ENCODE measurements around the gene ANKRD33. TPM values are rescaled to one million over a fixed set of nuclear protein-coding genes. Genes with fewer than 3 reads are reported as not detected.

Gene ANKRD33
- total RNA-seq, 1 donor from 2014 or later = not detected

DNA sequence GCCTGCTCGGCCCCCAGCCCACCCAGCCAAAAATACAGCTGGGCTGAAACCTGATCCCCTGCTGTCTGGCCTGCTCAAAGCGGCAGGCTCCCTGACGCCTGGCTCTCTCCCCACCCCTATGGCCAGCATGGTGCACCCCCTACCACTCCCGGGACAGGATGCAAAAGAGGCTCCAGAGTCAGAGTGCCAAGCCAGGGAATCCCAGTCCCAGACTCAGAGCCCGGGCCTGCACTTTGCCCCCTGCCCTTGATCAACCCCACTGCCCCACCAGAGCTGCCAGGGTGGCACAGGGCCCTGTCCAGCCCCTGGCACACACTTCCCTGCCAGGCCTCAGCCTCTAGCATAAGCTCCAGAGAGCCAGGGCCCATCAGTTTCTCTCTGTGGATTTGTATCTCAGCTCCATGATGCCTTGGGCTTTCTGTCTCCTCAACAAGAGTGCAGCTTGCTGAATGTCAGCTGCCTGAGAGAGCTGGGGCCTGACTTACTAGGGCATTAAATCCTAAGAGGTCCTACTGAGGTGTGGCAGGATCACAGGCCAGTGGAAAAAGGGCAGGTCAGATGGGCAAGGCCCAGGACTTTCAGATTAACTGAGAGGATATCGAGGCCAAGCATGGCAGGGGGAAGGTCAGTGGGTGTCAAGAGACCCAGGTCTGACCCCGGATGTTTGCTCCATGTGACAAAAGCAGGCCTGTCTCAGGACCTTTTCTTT lies 33.3 kb downstream of the ANKRD33 start:
- DNase-seq = no peak

DNA sequence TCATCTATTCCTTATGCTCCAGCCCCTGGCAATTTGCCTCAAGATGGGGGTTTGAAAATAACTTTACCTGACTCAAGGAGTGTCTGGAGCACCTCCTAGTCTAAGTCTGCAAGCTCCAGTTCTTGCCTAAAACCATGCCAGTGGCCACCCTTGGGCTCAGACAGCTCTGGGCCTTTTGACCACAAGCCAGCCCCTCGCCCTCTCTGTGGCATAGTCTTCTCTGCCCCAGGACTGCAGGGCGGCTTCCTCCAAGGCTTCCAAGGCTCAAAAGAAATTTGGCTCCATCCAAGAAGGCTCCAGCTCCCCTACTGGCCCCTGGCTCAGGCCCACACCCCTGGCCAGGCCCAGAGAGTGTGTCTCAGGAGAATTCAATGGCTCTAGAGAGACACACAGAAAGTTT lies 34.2 kb downstream of the ANKRD33 start:
- no peak for DNase-seq

DNA sequence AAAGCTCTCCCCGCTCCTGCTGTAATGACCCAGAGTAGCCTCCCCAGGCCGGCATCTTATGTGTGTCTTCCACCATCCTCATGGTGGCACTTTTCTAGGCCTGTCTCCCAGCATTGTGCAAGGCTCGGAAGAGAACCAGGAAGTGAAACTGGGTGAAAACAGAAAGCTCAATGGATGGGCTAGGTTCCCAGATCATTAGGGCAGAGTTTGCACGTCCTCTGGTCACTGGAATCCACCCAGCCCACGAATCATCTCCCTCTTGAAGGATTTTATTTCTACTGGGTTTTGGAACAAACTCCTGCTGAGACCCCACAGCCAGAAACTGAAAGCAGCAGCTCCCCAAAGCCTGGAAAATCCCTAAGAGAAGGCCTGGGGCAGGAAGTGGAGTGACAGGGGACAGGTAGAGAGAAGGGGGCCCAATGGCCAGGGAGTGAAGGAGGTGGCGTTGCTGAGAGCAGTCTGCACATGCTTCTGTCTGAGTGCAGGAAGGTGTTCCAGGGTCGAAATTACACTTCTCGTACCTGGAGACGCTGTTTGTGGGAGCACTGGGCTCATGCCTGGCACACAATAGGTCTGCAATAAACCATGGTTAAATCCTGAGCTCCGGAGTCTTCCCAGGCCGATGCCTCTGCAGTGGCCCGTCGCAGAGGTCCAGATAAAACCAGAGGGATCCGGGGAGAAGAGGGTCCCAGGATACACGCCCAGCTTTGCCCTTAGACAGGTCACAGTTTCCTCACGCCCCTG lies 35.0 kb downstream of the ANKRD33 start:
- peak; percentile 66 for DNase-seq

DNA sequence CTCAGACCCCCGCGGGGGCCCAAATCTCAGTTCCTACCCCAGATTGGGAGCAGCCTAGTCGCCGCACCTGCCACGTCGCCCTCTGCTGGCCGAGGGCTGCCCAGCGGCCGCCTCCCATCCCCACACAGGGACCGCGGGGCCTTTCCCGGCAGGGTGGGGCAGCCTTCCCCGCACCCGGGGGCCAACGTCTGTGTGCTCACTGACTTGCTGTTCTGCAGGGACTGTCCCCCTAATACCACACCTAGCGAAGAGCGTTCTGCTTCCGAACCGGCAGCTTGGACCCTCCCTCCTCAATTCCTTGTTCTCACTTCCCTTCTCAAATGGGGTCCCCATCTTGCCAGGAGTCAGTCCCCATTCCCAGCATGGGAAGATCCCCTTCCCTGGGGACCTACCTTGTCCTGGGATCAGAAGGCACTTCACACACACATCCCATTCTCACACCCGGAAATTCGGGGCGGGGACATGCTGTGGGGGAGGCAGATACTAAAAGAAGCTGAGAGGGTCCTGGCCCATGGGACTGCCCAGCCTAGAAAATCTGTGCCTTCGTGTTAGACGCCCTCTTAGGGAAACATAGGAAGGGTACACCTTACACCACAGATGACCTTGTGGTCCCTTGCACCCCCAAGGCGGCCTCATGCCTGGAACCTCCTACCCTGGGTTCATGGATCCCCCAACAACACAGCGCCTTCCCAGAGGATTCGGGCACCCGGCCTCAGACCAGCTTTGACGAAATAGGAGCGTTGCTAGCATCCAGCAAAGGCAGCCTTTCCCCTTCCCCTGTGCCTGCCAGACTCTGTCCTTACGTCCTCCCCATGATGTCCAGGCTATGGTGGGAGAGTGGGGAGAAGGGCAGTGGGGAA lies 35.8 kb downstream of the ANKRD33 start:
- peak; percentile 79 for DNase-seq

DNA sequence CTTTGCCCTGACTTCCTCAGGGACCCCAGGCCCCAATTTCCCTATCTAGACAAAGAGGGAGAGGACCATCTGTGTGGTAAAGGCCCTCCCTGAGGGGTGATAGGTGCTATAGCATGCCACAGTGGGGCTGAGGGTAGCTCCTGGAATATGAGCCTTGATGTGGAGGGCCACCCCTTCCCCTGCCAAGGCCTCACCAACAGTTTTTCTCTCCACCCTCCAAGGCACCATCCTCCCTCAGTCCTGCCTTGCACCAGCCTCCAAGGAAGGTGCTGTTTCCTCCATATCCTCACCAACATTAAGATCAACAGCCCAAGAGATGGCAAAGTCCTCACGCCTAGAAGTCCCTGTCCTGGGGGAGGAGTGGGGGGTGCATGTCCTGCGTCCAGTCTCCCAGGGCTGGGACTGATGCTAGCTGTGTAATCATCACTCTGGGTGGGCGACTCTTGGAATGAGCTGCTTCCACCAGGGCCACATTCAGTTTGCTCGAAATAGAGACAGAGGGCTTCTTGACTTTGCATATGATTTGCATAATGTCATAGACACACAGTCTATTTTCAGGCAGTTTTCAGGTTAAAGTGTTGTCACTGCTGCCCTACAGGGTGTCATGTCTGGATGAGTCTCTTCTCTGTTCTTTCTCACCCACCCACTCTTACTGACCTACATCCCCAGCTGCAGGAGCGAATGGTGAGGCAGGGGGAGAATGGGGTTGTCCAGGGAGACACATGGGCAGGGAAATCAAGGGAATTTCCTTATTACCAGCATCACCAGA lies 36.8 kb downstream of the ANKRD33 start:
- peak; percentile 42 for DNase-seq

DNA sequence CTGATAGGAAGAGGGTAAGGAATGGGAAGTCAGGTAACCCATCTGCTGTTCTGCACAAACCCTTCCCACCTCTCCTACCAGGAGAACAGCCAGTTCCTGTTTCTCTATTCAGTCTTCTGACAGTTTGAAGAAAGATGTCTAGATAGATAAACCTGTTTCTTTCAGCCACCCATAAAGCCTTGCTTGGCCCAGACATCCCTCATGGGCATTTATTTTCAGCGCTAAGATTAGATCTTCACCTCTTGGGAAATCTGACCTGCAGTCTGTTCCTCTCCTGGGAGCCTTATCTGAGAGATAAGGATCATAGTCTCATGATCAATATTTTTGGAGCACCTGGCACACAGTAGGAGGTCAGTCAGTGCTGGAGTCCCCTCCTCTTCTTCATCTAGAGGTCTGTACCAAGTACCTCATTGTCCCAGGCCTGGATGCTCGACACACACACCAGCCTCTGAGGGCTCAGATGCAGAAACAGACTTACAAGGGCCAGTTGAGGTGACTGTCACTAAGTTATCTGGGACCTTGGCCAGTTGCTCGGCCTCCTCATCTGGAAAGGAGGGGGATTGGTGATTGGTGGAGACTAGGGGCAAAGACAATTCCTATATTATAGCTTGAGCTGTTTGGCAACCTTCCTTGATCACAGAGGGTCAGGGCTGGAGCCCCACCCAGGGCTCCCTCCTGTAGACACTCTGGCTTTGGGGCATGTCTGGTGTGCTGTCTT lies 37.6 kb downstream of the ANKRD33 start:
- DNase-seq = no peak

DNA sequence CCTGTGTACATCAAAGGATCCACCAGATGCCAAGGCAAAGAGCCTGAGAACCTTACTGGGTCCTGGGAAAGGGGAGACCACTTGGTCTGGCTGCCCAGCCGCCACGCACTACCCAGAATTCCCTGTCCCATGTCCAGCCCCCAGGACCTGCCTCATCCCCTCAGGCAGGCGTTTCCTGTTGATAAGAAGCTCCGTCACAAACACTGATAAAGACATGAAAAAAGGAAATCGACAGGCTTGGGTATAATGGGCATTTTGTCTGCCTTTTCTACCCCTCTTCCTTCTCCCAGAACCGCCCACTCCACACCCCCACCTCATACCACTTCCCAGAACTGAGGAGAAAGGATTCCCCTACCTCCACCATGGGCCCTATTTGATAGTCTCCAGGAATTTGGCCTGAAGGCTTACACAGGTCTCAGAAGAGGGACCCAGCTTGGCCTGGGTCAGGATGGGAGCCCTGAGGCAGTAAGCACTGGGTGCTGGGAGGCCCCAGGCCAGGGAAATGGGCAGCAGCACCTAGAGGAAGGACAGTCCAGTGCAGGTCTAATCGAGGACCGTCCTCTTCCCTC lies 38.2 kb downstream of the ANKRD33 start:
- DNase-seq = peak; percentile 92

DNA sequence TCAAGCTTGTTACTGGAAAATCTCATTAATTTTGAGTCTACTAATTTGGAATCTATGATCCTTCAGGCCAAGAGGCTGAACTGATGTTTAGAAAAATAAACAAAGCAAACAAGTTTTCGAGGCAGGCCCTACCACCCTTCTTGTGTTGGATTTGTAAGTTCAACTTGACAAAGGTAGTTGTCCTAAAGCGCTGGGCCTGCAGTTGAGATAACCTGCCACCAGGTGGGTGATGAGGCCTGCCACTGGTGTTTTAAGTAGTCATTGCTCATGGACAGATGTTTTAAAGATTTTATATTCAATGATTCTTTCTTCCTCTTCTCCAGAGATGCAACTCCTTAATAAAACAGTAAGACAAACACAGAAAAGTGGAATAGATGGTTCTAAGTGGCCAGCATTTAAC lies 38.8 kb downstream of the ANKRD33 start:
- peak; percentile 84 for DNase-seq

DNA sequence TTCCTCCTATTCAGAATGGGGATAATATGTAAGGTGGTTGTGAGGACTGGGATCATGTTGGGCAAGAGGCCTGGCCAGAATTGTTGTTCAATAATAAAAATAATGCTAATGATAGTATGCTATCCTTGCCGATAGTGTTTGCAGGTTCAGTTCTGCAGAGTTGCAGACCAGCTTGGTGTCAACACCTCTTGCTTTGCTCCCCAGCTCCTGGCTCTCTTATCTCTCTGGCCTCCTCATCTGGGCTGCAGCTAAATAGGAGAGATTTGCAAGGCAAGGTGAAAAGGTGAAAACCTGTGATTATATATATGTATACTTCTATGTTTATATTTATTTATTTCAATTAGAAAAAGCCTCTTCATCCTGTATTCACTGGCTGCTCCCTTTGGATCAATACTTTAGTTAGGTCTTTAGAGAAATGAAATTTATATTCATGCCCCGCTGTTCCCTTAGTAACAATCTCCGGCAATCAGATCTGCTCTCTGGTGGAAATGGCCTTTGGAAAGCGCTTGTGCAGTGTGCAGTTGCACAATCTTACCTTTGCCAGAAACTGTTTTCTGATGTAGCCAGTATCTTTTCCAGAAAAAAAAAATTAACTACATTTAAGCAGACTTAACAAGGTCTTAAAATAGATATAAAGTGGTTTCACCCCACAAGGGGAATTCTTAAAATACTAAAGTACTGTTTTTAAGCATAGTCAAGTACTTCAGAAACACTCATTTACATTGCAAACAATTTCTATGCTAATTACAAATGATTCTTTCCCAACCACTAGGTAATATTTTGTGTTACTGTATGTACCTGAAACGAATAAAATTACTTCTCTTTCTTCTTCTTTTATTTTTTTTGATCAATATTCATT lies 44.5 kb downstream of the ANKRD33 start:
- DNase-seq = no peak

DNA sequence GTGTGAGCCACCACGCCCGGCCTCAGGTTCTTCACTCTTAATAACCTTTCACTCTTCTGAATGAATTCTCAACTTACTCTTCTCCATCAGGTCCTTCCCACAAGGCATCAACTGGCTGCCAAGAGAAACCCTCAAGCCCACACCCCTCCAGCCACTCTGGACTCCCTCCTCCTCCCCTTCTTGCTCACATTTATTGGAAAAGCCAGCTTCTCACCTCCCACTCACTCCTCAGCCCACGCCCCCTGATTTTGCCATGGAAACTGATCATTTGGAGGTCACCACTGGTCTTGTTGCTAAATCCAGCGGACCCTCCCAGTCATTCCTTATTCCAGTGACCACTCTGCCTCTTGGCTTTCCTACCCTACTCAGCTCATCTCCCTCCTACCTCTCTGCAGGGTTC lies 46.2 kb downstream of the ANKRD33 start:
- DNase-seq = no peak

DNA sequence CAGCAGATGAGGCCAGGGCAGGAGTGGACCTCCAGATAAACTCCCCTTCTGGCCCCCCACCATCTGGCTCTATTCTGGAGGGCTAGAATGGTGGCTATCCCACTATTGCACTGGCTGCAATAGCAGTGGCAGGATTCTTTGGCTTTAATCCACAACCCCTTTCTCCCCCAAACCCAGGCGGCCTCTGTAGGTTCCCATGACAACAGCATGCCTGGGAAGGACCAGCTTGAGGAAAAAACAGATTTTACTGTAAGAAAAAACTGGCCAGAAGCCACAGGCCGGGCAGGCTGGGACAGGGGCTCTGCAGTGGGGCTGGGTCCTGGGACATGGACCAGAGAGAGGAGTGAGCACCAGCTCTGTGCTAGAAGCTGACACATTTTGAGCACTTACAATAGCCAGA lies 50.0 kb downstream of the ANKRD33 start:
- DNase-seq = no peak

DNA sequence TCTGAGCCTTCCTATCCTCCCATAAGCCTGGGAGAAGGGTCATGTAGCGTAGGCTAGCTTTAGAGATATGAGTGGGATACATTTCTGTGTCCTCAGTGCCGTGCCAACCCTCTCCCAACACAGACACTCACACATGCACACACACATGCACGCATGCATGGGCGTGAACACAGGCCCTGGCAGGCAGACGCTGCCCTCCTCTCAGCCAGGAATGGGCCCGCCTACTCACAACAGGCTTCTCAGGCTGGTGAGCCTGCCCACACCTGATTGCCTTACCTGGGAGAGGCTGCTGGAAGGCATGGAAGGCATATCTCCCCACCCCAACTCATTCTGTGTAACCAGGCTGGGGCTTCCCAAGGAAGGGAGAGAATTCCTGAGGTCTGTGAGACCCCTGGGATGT lies 50.8 kb downstream of the ANKRD33 start:
- no peak for DNase-seq

DNA sequence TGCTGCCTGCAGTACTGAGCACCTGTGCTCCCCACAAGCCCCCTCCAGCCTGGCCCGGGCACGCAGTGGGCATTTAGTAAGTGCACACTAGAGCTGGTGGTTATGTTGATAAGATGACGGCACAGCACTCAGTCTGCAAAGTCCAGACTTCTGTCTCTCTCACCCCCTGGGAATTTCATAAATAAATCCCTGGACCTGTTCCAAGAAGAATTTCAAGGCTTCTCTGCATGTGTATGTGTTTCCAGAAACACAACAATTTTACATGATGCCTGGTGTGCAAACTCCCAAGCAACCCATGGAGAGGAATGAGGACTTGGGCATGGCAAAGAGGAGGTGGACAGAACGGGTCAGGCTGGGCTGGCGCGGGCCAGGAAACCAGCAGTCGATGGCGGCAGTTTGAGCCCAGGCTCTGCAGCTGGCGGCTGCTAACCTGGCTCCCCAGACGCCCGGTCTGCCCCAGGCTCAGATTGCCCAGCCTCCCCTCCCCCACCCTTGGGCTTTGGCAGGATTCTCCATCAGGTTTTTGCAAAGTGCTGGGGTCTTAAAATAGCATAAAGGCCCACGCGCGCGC lies 53.2 kb downstream of the ANKRD33 start:
- no peak for DNase-seq

Other genes with a start within 250 kb of the ANKRD33 start
- 0.74 and 1.2 TPM in 2 replicates for gene FIGNL2, start 39.4 kb upstream of the ANKRD33 start, total RNA-seq
- 680 and 721 TPM in 2 replicates for gene ACVRL1, start 19.4 kb downstream of the ANKRD33 start, total RNA-seq
- gene ACVR1B, start 63.6 kb downstream of the ANKRD33 start, total RNA-seq = 9.9 and 17.4 TPM in 2 replicates
- gene TAMALIN, start 118.8 kb downstream of the ANKRD33 start, total RNA-seq = 35.0 and 49.2 TPM in 2 replicates
- gene NR4A1, start 163.3 kb downstream of the ANKRD33 start, total RNA-seq = 0.70 and 3.1 TPM in 2 replicates
- 55.1 and 79.6 TPM in 2 replicates for gene ATG101, start 181.9 kb downstream of the ANKRD33 start, total RNA-seq
- not detected in 2 replicates for gene SMIM41, start 191.6 kb downstream of the ANKRD33 start, total RNA-seq

Data from dermis blood vessel endothelial cell (primary cell).